Vagina (tissue), 2 donors: ENCODE measurements around the gene DDX19B.
"Not testable (repeated sequence)": the region's sequence is repeated elsewhere in the genome, so short reads cannot be mapped to it uniquely, and the experiment has no call there.

Experiments used
- POLR2A ChIP-seq, 2 donors: fragments of 450-650 bp; IDR thresholded peaks; one replicate each; pipeline ENCODE4 v1.6.1; 2017; ENCODE audit warnings: antibody characterized with exemption in 2 of 2, mild to moderate bottlenecking in 2 of 2, moderate library complexity in 2 of 2
- POLR2AphosphoS5 ChIP-seq, 2 donors: sonication (generic); formaldehyde crosslinking; IDR thresholded peaks; one replicate each; pipeline ENCODE4 v1.9.0; 2017; ENCODE audit warnings: antibody characterized with exemption in 2 of 2, mild to moderate bottlenecking in 2 of 2, low read depth in 1 of 2; ENCODE audit not compliant: insufficient read depth in 1 of 2

GRCh38 chr16:70370145-70370544, 71.2 kb downstream of the DDX19B start:
- not testable (repeated sequence) for TF ChIP-seq POLR2AphosphoS5 (IDR thresholded peaks at IDR 0.05; ENCODE audit: insufficient read depth in 1 of 2, low read depth in 1 of 2); POLR2A (IDR thresholded peaks at IDR 0.05)
